H1 (cell line): ENCODE measurements around the gene HOGA1. TPM values are rescaled to one million over a fixed set of nuclear protein-coding genes. Genes with fewer than 3 reads are reported as not detected.
A peak's percentile ranks its signal among the peaks of the same experiment; 100 is the strongest.

Experiments
- CBX5 ChIP-seq: fragments of 300-800, 300-1000 bp; sonication (generic); IDR thresholded peaks from 2 replicates; pipeline ENCODE4 v1.7.1; 2016; ENCODE audit warnings: antibody characterized with exemption, low read length, low read depth
- KDM4A ChIP-seq: IDR thresholded peaks from one replicate; pipeline ENCODE4 v1.7.1; 2012; ENCODE audit warnings: low read depth, mild to moderate bottlenecking, moderate library complexity, low read length, inconsistent platforms; ENCODE audit not compliant: severe bottlenecking
- POLR2A ChIP-seq, 2 experiments: IDR thresholded peaks; 1 replicate in 1 of 2; 2 replicates in 1 of 2; pipeline ENCODE4 v1.6.1; 2011; ENCODE audit warnings: low read depth in 2 of 2, low read length in 2 of 2, mild to moderate bottlenecking in 2 of 2; ENCODE audit errors: control extremely low read depth in 1 of 2
- POU5F1 ChIP-seq: IDR thresholded peaks from 2 replicates; pipeline ENCODE4 v1.6.1; 2011; ENCODE audit warnings: low read depth, mild to moderate bottlenecking, low read length, moderate library complexity
- RNF2 ChIP-seq: fragments of 200-900, 300-1000 bp; sonication (generic); IDR thresholded peaks from 2 replicates; pipeline ENCODE4 v1.7.1; 2016; ENCODE audit warnings: borderline replicate concordance, low read depth, mild to moderate bottlenecking, antibody characterized with exemption, low read length; ENCODE audit not compliant: poor library complexity, severe bottlenecking; ENCODE audit errors: missing control alignments
- SIN3A ChIP-seq, 2 experiments: IDR thresholded peaks in 1 of 2; conservative IDR thresholded peaks in 1 of 2; 2 replicates each; pipeline ENCODE4 v1.6.1; 2011 to 2012; ENCODE audit warnings: low read length in 2 of 2, improper control_type of control experiment in 1 of 2, low read depth in 1 of 2, mild to moderate bottlenecking in 1 of 2
- SIX5 ChIP-seq: IDR thresholded peaks from 2 replicates; pipeline ENCODE4 v1.6.1; 2011; ENCODE audit warnings: mild to moderate bottlenecking, low read depth, low read length
- SRF ChIP-seq: IDR thresholded peaks from 2 replicates; pipeline ENCODE4 v1.6.1; 2011; ENCODE audit warnings: mild to moderate bottlenecking, low read depth, low read length, moderate library complexity
- TAF1 ChIP-seq: IDR thresholded peaks from 2 replicates; pipeline ENCODE4 v1.6.1; 2011; ENCODE audit warnings: mild to moderate bottlenecking, low read depth, low read length
- TAF7 ChIP-seq: optimal IDR thresholded peaks from 2 replicates; pipeline ENCODE3; 2011; ENCODE audit warnings: low read depth, mild to moderate bottlenecking, inconsistent platforms, low read length, moderate library complexity, borderline replicate concordance
- TCF12 ChIP-seq: IDR thresholded peaks from 2 replicates; pipeline ENCODE4 v1.6.1; 2011; ENCODE audit warnings: low read depth, mild to moderate bottlenecking, low read length
- YY1 ChIP-seq: IDR thresholded peaks from 2 replicates; pipeline ENCODE4 v1.6.1; 2011; ENCODE audit warnings: low read depth, mild to moderate bottlenecking, low read length
- ZNF274 ChIP-seq: IDR thresholded peaks from 2 replicates; pipeline ENCODE4 v1.7.0; 2012; ENCODE audit warnings: low read length, borderline replicate concordance; ENCODE audit errors: extremely low read depth
- polyA plus RNA-seq, 7 experiments: library from polyadenylated mRNA; depleted of rRNA in 3 of 7; stranded (reverse) in 5 of 7; unstranded in 2 of 7; fragments of >200 nt in 5 of 7; fragments of 200-250 nt in 2 of 7; gene quantifications; 1 replicate in 5 of 7; 2 replicates in 1 of 7; 4 replicates in 1 of 7; pipeline versions ENCODE4 v1.2.1 to v1.2.3, GENCODE V29; 2011 to 2013; ENCODE audit warnings: missing spikeins in 2 of 7, mixed read lengths in 2 of 7
- total RNA-seq: library from RNA; stranded (reverse); fragmentation: NEBNext Ultra II Directional; extraction: Animal tissue kit (Norgen Biotek cat#: 25700); gene quantifications from 2 replicates; pipeline ENCODE4 v1.2.1, GENCODE V29; 2021
- TF ChIP-seq, protein P1 (sequence below): IDR thresholded peaks from 2 replicates; pipeline ENCODE4 v1.6.1; 2012; ENCODE audit warnings: low read length, inconsistent platforms

HOGA1 gene
- total and polyA plus RNA-seq, 2 of the 8 experiments (the other 6 are each of a cell fraction or from before 2014, with no cell fraction given) = 0.28 to 1.00 TPM

DNA sequence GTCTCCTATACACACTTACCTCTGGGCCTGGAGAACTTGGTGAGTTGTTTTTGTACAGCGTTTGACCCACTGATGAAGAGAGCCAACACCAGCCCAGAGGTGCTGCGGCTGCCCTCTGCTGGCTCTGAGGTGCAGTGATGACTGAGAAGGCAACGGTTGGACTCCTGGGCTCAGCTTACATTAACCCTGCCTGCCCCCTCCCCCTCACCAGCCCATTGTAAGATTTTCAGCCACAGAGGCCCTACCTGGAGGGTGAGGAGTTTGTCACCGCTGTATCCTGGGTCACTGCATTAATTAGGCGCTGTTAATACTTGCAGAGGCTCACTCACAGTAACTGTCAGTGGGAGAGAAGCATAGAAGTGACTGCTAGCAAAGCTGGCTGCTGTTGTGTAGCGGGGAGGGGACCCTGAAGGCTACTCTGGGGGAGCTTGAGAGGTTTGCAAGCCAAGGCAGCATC, 30.6 kb upstream of the HOGA1 start (continued):
- TF ChIP-seq RNF2 = no peak
- no peak for TF ChIP-seq SIX5
- TF ChIP-seq SIN3A (conservative IDR thresholded peaks at IDR 0.05 in 1 of 2, IDR thresholded peaks at IDR 0.05 in 1 of 2; ENCODE audit: low read depth in 1 of 2, low read length in 2 of 2) = peak in 1 of 2 experiments; percentile 51; a peak in 1 of 4 replicates
- no peak for TF ChIP-seq KDM4A
- TF ChIP-seq POU5F1 = no peak
- TF ChIP-seq TAF7 = no peak
- no peak for TF ChIP-seq ZNF274
- no peak for TF ChIP-seq POLR2A (IDR thresholded peaks at IDR 0.05; ENCODE audit: control extremely low read depth in 1 of 2, low read depth in 2 of 2, low read length in 2 of 2)
- TF ChIP-seq TAF1 = no peak
- no peak for TF ChIP-seq SRF
- TF ChIP-seq, protein P1, sequence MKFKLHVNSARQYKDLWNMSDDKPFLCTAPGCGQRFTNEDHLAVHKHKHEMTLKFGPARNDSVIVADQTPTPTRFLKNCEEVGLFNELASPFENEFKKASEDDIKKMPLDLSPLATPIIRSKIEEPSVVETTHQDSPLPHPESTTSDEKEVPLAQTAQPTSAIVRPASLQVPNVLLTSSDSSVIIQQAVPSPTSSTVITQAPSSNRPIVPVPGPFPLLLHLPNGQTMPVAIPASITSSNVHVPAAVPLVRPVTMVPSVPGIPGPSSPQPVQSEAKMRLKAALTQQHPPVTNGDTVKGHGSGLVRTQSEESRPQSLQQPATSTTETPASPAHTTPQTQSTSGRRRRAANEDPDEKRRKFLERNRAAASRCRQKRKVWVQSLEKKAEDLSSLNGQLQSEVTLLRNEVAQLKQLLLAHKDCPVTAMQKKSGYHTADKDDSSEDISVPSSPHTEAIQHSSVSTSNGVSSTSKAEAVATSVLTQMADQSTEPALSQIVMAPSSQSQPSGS = no peak
- no peak for TF ChIP-seq CBX5
- no peak; the same call in 1 of the 2 replicates for TF ChIP-seq YY1
- TF ChIP-seq TCF12 = no peak
